Measurements from ENCODE around the gene KRTAP4-16. TPM values are rescaled to one million over a fixed set of nuclear protein-coding genes. Genes with fewer than 3 reads are reported as not detected.

Gene KRTAP4-16
- total and polyA plus RNA-seq, 2 of the 8 experiments (the other 6 are each of a cell fraction or from before 2014, with no cell fraction given): not detected

GRCh38 chr17:41054025-41054424 lies 48.0 kb downstream of the KRTAP4-16 start:
- Histone ChIP-seq H3K4me3 (ENCODE audit: extremely low read depth in 1 of 4, insufficient read depth in 2 of 4, low read depth in 3 of 4, low read length in 4 of 4) (no peak overlapping the region), H4K20me1 (replicated peaks in 1 of 2; ENCODE audit: control insufficient read depth in 1 of 2, insufficient read depth in 2 of 2, low read length in 2 of 2) (no peaks in the 10 kb centered on the region), H3K9me3 (ENCODE audit: insufficient read depth in 2 of 2, low read depth in 1 of 2, low read length in 1 of 2) (0 out of 4 replicates have a peak, but pooled peaks cover 0 to 4% of the 10 kb centered on the region in 2 experiments), H4K91ac (replicated peaks; ENCODE audit: insufficient read length, low read length) (no peak overlapping the region), H3K23ac (ENCODE audit: insufficient read length) (no peak overlapping the region), H3K27ac (ENCODE audit: low read depth, low read length) (no peak overlapping the region), H3K18ac (ENCODE audit: extremely low read depth, low read length) (no peak overlapping the region), H3K27me3 (replicated peaks in 1 of 4; ENCODE audit: control insufficient read depth in 3 of 4, extremely low read depth in 1 of 4, insufficient read depth in 3 of 4, low read length in 3 of 4) (no peaks in the 10 kb centered on the region), H3K4ac (replicated peaks; ENCODE audit: insufficient read length, low read depth, low read length) (no peak overlapping the region), H3K79me2 (ENCODE audit: control insufficient read depth in 1 of 2, insufficient read depth in 2 of 2, low read length in 2 of 2) (no peaks in the 10 kb centered on the region), H2BK5ac (ENCODE audit: low read depth, low read length) (no peak overlapping the region), H3K56ac (replicated peaks; ENCODE audit: insufficient read length, low read depth, low read length) (no peak overlapping the region), H4K5ac (ENCODE audit: insufficient read length, low read depth, low read length) (no peak overlapping the region), H2AFZ (ENCODE audit: low read length) (no peak overlapping the region), H3K79me1 (ENCODE audit: low read depth, low read length) (no peaks in the 10 kb centered on the region), H2BK12ac (ENCODE audit: low read depth, low read length) (no peak overlapping the region), H3K36me3 (ENCODE audit: control insufficient read depth in 2 of 4, insufficient read depth in 4 of 4, low read length in 3 of 4) (no peaks in the 10 kb centered on the region), H3K23me2 (ENCODE audit: low read depth, low read length) (no peaks in the 10 kb centered on the region), H2BK120ac (replicated peaks; ENCODE audit: low read depth, low read length) (no peak overlapping the region), H2AK5ac (ENCODE audit: low read depth, low read length) (no peak overlapping the region), H3K14ac (ENCODE audit: insufficient read length) (no peak overlapping the region), H3K9ac (replicated peaks in 1 of 4; ENCODE audit: extremely low read depth in 1 of 4, low read depth in 3 of 4, low read length in 3 of 4) (no peak overlapping the region), H2BK20ac (ENCODE audit: low read length) (no peak overlapping the region), H3K4me2 (ENCODE audit: insufficient read depth in 1 of 2, low read depth in 2 of 2, low read length in 2 of 2) (no peak overlapping the region), H2BK15ac (ENCODE audit: low read length) (no peak overlapping the region), H4K8ac (ENCODE audit: extremely low read depth, insufficient read depth, low read length) (no peak overlapping the region), H3K4me1 (replicated peaks in 1 of 4; ENCODE audit: control insufficient read depth in 3 of 4, insufficient read depth in 4 of 4, low read length in 3 of 4) (peaks cover 0 to 2% (median 0%) of the 10 kb centered on the region in 4 experiments; a peak in 1 of 7 replicates)
- DNase-seq (ENCODE audit: low read depth in 1 of 2, low spot score in 2 of 2) (no peak), FAIRE-seq (no peak)
- 93% methylated on average over 4 of the region's 4 CpGs; no CpG with 5 or more reads in 1 of the 2 experiments for WGBS, 2 experiments (ENCODE audit: extremely low coverage in 1 of 2, insufficient coverage in 1 of 2, insufficient read length in 1 of 2, insufficient replicate concordance in 2 of 2, low coverage in 1 of 2, low lambda C conversion rate in 2 of 2, missing lambda C conversion rate in 1 of 2)
- ChIA-PET CTCF (ENCODE audit: partially characterized antibody) (no interaction called here), POLR2A (ENCODE audit: partially characterized antibody) (no interaction called here)
- TF ChIP-seq CTBP2 (IDR thresholded peaks at IDR 0.05; ENCODE audit: borderline replicate concordance, insufficient read depth, insufficient read length, low read length) (no peak), PHF8 (conservative IDR thresholded peaks at IDR 0.05; ENCODE audit: low read depth, low read length) (no peak), TAF7 (optimal IDR thresholded peaks at IDR 0.05; ENCODE audit: borderline replicate concordance, low read depth, low read length) (no peak)
